Omental fat pad (tissue), 4 donors: ENCODE results near the gene SRSF11. TPM values are rescaled to one million over a fixed set of nuclear protein-coding genes. Genes with fewer than 3 reads are reported as not detected.

Source experiments
- ATAC-seq: fragments of 150-250 bp; one replicate; pipeline ENCODE4 v1.9.1; 2016; ENCODE audit warnings: mild to moderate bottlenecking, moderate library complexity; ENCODE audit not compliant: low FRiP score
- DNase-seq: peaks from one replicate; pipeline ENCODE4 v3.0.0-alpha.2; 2019; ENCODE audit warnings: low spot score
- CTCF ChIP-seq, 3 donors: fragments of 450-650 bp; IDR thresholded peaks; one replicate each; pipeline ENCODE4 v1.5.1; 2016 to 2017; ENCODE audit warnings: antibody characterized with exemption in 3 of 3, mild to moderate bottlenecking in 3 of 3, moderate library complexity in 2 of 3
- total RNA-seq, 4 donors: library from RNA; depleted of rRNA; stranded (reverse); fragments of >200 nt; gene quantifications; one replicate each; pipeline ENCODE4 v1.1.0, GENCODE V29; 2016

The SRSF11 gene
- total RNA-seq, 4 donors from 2014 or later, result 143 to 240 (median 167) TPM

GRCh38 chr1:70277875-70278274 lies 56.7 kb downstream of the SRSF11 start:
- no peak for TF ChIP-seq CTCF (IDR thresholded peaks at IDR 0.05)
- no peak for ATAC-seq
- DNase-seq, result no peak

- DNase-seq, result no peak
- no peak for ATAC-seq
- no peak for TF ChIP-seq CTCF (IDR thresholded peaks at IDR 0.05)
These were observed 57.5 kb downstream of the SRSF11 start for GRCh38 chr1:70278710-70279109.

GRCh38 chr1:70284366-70284765 lies 63.2 kb downstream of the SRSF11 start:
- no peak for TF ChIP-seq CTCF (IDR thresholded peaks at IDR 0.05)
- no peak for ATAC-seq

GRCh38 chr1:70286453-70286852 lies 65.3 kb downstream of the SRSF11 start:
- DNase-seq (no peak), ATAC-seq (no peak)
- TF ChIP-seq CTCF (IDR thresholded peaks at IDR 0.05), result no peak

More at GRCh38 chr1:70284366-70284765, 63.2 kb downstream of the SRSF11 start:
- no peak for DNase-seq

GRCh38 chr1:70288166-70288565 lies 67.0 kb downstream of the SRSF11 start:
- no peak for ATAC-seq
- DNase-seq, result no peak
- TF ChIP-seq CTCF (IDR thresholded peaks at IDR 0.05), result no peak

GRCh38 chr1:70290218-70290617 lies 69.0 kb downstream of the SRSF11 start:
- DNase-seq, result no peak
- no peak for ATAC-seq
- no peak for TF ChIP-seq CTCF (IDR thresholded peaks at IDR 0.05)

- DNase-seq (no peak), ATAC-seq (no peak)
- no peak for TF ChIP-seq CTCF (IDR thresholded peaks at IDR 0.05)
These were observed 72.1 kb downstream of the SRSF11 start for GRCh38 chr1:70293186-70293843.
